Measurements from ENCODE around the gene KLHL10.
"Not testable (repeated sequence)": the region's sequence is repeated elsewhere in the genome, so short reads cannot be mapped to it uniquely, and the experiment has no call there.

DNA sequence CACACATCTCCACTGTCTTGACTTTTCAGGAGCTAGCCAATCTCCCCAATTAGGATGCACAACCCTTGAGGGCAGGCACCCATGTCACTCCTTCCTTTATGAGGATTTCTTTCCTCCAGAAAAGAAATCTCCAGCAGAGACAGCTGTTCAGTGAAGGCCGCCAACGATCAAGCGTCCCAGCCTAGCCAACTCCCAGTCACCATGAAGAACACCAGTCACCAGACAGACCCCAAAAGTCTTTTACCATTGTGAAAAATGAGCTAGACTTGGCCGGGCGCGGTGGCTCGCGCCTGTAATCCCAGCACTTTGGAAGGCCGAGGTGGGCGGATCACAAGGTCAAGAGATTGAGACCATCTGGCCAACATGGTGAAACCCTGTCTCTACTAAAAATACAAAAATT, 7.7 kb upstream of the KLHL10 start:
- not testable (repeated sequence) for TF ChIP-seq EZH2phosphoT487 (IDR thresholded peaks at IDR 0.05; ENCODE audit: low read length); EZH2 (optimal IDR thresholded peaks at IDR 0.05; ENCODE audit: low read depth, low read length)
- TF ChIP-seq, protein P1, sequence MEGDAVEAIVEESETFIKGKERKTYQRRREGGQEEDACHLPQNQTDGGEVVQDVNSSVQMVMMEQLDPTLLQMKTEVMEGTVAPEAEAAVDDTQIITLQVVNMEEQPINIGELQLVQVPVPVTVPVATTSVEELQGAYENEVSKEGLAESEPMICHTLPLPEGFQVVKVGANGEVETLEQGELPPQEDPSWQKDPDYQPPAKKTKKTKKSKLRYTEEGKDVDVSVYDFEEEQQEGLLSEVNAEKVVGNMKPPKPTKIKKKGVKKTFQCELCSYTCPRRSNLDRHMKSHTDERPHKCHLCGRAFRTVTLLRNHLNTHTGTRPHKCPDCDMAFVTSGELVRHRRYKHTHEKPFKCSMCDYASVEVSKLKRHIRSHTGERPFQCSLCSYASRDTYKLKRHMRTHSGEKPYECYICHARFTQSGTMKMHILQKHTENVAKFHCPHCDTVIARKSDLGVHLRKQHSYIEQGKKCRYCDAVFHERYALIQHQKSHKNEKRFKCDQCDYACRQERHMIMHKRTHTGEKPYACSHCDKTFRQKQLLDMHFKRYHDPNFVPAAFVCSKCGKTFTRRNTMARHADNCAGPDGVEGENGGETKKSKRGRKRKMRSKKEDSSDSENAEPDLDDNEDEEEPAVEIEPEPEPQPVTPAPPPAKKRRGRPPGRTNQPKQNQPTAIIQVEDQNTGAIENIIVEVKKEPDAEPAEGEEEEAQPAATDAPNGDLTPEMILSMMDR (IDR thresholded peaks at IDR 0.05; ENCODE audit: low read length), result not testable (repeated sequence)
